ENCODE measurements around the gene LAMA5.

LAMA5 gene

DNA sequence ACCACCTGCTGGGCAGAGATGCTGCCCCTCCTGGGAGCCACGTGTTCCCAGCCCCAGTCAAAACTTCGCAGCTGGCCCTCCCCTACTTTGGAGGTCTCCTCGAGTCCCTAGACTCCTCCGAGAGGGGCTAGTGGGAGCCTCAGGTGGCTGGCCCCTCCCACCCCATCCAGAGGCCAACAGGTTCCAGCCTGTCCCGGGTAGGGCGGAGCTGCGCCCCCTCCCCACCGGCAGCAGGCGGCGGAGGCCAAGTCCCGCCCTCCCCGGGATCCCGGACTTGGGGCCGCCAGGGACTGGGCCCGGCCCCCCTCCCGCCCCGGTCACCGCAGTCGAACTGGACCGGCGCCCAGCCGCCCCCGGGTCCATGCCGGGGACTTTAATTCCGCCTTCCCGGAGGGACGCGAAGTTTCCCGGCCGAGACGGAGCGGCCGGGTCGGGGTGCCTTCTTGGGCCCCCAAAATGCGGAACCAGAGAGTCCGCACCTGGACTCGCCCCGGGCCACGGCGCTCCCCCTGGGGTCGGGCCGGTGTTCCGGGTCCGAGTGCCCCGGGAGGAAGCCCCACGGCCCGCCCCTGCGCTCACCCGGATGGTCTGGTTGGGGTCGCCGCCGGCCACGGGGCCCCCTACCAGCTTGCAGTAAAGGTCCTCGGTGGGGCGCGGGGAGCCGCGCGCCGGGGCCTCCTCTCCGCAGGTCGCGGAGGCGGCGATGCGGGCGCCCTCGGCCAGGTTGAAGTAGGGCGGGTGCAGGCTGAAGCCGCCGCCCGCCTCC is 559 bp downstream of the LAMA5 start:
- peak; percentile 71 for DNase-seq
- Mint-ChIP-seq H3K9me3 (no peaks in the 10 kb centered on the region), H3K4me3 (peak overlapping the region; percentile 74), H3K27ac (no peak overlapping the region), H3K27me3 (ENCODE audit: low read depth, poor library complexity) (no peaks in the 10 kb centered on the region), H3K36me3 (ENCODE audit: low read depth) (no peaks in the 10 kb centered on the region), H3K4me1 (peaks cover 56% of the 10 kb centered on the region)
- TF ChIP-seq, protein P1, sequence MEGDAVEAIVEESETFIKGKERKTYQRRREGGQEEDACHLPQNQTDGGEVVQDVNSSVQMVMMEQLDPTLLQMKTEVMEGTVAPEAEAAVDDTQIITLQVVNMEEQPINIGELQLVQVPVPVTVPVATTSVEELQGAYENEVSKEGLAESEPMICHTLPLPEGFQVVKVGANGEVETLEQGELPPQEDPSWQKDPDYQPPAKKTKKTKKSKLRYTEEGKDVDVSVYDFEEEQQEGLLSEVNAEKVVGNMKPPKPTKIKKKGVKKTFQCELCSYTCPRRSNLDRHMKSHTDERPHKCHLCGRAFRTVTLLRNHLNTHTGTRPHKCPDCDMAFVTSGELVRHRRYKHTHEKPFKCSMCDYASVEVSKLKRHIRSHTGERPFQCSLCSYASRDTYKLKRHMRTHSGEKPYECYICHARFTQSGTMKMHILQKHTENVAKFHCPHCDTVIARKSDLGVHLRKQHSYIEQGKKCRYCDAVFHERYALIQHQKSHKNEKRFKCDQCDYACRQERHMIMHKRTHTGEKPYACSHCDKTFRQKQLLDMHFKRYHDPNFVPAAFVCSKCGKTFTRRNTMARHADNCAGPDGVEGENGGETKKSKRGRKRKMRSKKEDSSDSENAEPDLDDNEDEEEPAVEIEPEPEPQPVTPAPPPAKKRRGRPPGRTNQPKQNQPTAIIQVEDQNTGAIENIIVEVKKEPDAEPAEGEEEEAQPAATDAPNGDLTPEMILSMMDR (IDR thresholded peaks at IDR 0.05), result no peak

DNA sequence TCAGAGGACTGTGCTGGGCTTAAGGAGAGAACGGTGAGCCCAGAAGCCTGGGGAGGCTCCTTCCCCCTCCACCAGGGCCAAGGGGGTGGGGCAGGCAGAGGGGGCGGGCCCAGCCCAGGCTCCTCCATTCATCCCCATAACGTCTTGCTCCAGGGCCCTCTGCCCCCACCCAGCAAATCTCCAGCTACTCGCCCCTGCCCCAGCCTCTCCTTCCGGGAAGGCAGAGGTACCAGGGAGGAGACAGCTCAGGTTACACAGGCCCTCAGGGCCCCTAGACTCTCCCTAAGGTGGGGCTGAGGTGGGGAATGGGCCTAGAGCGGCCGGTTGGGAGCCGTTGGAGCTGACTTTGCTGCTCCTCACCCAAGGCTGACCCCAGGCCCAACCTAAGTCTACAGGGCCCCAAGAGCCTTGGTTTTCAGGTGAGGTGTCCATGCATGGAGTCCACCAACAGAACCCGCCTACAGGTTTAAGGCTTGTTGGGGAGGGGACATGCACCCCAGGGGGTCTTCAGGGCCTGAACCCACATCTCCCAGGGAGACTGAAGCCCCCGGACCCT is 1.2 kb downstream of the LAMA5 start:
- Mint-ChIP-seq H3K27me3 (ENCODE audit: low read depth, poor library complexity) (no peaks in the 10 kb centered on the region), H3K36me3 (ENCODE audit: low read depth) (no peaks in the 10 kb centered on the region), H3K4me3 (peak overlapping the region; percentile 74), H3K9me3 (no peaks in the 10 kb centered on the region), H3K27ac (no peak overlapping the region), H3K4me1 (peaks cover 59% of the 10 kb centered on the region)
- DNase-seq, result peak; percentile 55
- TF ChIP-seq, protein P1 (IDR thresholded peaks at IDR 0.05), result no peak

DNA sequence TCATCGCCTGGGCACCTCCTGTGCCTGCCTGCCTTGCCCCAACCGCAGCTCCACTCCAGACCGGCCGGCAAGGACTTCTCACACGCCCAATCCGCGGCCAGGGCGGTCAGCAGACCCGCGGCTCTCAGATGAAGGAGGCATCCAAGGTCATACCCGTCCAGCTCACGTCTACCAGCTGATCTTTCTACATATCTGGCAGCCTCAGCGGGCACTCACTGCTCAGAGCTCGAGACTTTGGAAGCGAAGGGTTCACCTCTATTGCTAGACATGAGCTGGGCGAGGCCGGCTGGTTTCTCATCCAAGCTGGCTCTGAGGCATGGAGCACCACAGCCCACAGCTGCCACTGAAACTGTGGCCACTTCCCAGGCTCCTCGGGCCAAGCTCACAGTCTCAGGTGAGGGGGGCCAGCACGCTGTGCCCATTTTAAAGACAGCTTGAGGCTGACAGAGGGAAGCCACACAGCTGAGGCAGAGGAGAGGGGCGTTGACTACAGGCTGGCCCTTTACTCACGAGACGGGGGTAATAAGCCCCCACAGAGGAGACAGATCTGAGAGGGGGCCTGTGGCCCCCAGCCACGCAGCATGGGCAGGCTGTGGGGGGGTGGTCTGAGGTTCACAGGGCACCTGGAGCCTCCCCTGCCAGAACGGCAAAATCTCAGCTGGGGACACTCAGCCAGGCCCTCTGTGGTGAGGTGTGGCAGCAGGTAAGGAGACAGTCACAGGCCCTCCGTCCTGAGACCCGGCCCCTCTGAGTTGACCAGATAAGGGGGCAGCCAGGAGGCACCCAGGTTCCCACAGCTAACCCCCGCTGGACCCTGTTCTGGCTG is 2.0 kb downstream of the LAMA5 start:
- Mint-ChIP-seq H3K27me3 (ENCODE audit: low read depth, poor library complexity) (no peaks in the 10 kb centered on the region), H3K4me1 (peaks cover 56% of the 10 kb centered on the region), H3K9me3 (no peaks in the 10 kb centered on the region), H3K36me3 (ENCODE audit: low read depth) (no peaks in the 10 kb centered on the region), H3K27ac (no peak overlapping the region), H3K4me3 (peak overlapping the region; percentile 74)
- TF ChIP-seq, protein P1 (IDR thresholded peaks at IDR 0.05), result no peak
- no peak for DNase-seq

DNA sequence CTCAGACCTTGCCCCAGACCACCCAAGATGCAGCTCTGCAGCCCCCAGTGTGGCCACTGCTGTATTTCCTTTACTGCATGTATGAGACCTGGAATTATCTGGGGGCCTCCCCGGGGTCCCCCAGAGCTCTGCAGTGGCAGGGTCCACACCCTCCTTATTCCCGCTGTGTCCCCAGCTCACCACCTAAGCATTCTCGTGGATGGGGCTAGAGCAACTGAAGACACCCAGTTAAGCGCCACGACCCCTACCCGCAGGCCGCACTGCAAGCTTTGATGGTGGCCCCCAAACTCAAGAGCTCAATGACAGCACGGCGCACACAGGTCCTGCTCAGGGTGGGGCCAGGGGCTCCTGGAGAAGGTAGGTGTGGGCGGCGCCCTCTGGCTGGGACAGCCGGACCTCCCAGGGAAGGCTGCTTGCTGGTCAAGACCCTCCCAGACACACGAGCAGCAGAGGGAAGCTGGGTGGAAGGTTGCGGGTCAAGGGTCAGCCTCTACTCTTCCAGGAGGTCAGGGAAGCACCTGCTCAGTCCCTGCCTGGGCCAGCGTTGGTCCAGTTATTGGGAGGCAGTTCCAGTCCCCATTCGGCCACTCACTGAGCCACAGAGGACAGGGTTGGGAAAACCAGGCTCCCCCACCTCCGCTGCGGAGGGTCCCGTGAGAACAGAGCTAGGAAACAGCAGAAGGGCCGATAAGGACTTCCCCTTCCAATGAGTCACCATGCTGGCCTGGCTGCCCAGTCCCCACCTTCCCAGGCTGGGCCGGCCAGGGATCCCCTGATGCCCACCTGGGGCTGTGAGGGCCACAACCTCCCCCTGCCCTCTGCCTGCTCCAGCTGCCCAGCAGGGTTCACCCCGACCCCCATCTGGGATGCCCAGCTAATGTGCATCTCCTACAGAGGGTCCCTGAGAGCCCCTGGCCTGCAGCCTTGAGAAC is 2.9 kb downstream of the LAMA5 start:
- Mint-ChIP-seq H3K9me3 (no peaks in the 10 kb centered on the region), H3K27me3 (ENCODE audit: low read depth, poor library complexity) (no peaks in the 10 kb centered on the region), H3K4me1 (peaks cover 48% of the 10 kb centered on the region), H3K27ac (no peak overlapping the region), H3K4me3 (no peak overlapping the region), H3K36me3 (ENCODE audit: low read depth) (no peaks in the 10 kb centered on the region)
- TF ChIP-seq, protein P1 (IDR thresholded peaks at IDR 0.05), result no peak
- DNase-seq, result no peak

DNA sequence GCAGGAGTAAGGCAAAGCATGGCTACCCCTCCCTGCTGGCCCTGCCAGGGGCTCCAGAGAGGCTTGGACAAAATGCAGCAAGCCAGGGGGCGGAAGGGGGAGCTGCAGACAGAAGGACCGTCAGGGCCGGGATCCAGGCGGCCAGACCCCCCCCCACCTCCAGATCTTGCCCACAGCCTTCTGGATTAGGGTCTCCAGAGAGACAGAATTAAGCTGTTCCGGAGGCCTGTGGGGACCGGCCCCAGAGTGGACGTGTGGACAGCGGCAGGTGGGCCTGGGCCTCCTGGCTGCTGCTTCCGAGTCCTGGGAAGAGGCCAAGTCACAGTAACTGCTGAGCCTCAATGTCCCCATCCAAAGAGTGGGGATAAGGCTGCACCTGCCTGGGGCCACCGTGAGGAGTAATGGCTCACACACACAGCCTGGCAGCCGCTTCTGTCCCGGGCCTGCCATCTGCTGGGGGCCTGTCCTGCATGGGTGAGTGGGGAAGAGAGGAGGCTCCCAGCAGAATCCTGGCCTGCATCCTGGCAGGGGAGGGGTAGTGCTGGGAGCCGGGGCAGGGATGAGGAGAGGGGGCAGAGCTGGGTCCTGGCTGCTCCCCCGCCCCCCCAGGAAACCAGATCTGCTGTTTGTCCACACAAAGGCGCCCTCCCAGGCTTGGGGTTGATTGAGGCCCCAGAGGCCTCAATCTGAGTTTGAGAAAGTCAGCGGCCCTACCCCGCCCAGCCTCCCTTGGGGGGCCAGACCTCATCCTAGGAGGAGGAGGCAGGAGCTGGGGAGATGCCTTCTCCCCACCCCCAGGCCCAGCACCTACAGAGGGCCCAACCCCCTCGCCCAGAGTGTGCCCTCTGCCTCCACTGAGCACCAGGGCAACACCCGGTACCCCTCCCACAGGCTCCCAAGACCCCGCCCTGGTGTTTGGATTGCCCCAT is 3.9 kb downstream of the LAMA5 start:
- Mint-ChIP-seq H3K27ac (no peak overlapping the region), H3K27me3 (ENCODE audit: low read depth, poor library complexity) (no peaks in the 10 kb centered on the region), H3K9me3 (no peaks in the 10 kb centered on the region), H3K4me3 (no peak overlapping the region), H3K4me1 (peaks cover 48% of the 10 kb centered on the region), H3K36me3 (ENCODE audit: low read depth) (no peaks in the 10 kb centered on the region)
- TF ChIP-seq, protein P1 (IDR thresholded peaks at IDR 0.05), result no peak
- no peak for DNase-seq
